SK-N-SH (cell line): Measurements from ENCODE around the gene GNA15.

ENCODE experiments used
- ELF1 ChIP-seq: IDR thresholded peaks from 2 replicates; pipeline ENCODE4 v1.4.0; 2012
- NRF1 ChIP-seq: IDR thresholded peaks from 2 replicates; pipeline ENCODE4 v1.6.1; 2012; ENCODE audit warnings: low read depth, mild to moderate bottlenecking, low read length
- POLR2AphosphoS5 ChIP-seq: IDR thresholded peaks from 2 replicates; pipeline ENCODE4 v1.6.1; 2012; ENCODE audit warnings: low read depth, low read length
- SIN3A ChIP-seq: IDR thresholded peaks from 2 replicates; pipeline ENCODE4 v1.6.1; 2012; ENCODE audit warnings: low read depth, mild to moderate bottlenecking, low read length, moderate library complexity, borderline replicate concordance
- TCF12 ChIP-seq: IDR thresholded peaks from 2 replicates; pipeline ENCODE4 v1.4.0; 2012
- TF ChIP-seq, protein P1 (sequence below): fragments of 200-600 bp; sonication (generic); IDR thresholded peaks from 2 replicates; pipeline ENCODE4 v1.6.1; 2017; ENCODE audit warnings: antibody characterized with exemption, mild to moderate bottlenecking, moderate library complexity

DNA sequence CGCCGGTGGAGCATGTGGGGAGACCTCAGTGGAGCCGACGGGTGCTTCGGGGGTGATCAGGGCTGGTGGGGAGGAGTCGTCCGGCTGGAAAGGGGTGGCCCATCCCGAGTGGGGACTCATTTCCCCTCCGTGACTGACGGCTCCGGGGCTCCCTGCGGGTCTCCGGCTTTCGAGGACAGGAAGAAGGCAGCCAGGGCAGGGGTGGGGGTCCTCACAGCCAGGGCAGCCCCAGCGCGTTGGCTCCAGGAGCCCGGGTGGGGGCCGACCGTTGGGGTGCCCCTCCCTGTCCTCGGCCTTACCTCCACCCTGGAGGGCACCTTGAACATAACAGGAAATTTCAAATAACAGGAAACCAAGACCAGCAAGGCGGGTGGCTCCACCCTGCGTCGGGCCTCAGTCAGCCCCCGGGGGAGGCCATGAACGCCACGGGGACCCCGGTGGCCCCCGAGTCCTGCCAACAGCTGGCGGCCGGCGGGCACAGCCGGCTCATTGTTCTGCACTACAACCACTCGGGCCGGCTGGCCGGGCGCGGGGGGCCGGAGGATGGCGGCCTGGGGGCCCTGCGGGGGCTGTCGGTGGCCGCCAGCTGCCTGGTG is 42.6 kb downstream of the GNA15 start, which contains the start of gene S1PR4:
- TF ChIP-seq NRF1 (no peak), POLR2AphosphoS5 (no peak), SIN3A (no peak), TCF12 (no peak), ELF1 (no peak)
- TF ChIP-seq, protein P1, sequence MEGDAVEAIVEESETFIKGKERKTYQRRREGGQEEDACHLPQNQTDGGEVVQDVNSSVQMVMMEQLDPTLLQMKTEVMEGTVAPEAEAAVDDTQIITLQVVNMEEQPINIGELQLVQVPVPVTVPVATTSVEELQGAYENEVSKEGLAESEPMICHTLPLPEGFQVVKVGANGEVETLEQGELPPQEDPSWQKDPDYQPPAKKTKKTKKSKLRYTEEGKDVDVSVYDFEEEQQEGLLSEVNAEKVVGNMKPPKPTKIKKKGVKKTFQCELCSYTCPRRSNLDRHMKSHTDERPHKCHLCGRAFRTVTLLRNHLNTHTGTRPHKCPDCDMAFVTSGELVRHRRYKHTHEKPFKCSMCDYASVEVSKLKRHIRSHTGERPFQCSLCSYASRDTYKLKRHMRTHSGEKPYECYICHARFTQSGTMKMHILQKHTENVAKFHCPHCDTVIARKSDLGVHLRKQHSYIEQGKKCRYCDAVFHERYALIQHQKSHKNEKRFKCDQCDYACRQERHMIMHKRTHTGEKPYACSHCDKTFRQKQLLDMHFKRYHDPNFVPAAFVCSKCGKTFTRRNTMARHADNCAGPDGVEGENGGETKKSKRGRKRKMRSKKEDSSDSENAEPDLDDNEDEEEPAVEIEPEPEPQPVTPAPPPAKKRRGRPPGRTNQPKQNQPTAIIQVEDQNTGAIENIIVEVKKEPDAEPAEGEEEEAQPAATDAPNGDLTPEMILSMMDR = no peak
